Loucy (cell line): ENCODE measurements around the gene RPS15A.
"Not testable (repeated sequence)": the region's sequence is repeated elsewhere in the genome, so short reads cannot be mapped to it uniquely, and the experiment has no call there.

Experiments used
- EZH2phosphoT487 ChIP-seq: fragments of 200-600 bp; IDR thresholded peaks from 2 replicates; pipeline ENCODE4 v1.6.1; 2018; ENCODE audit warnings: antibody characterized with exemption, mild to moderate bottlenecking, moderate library complexity, borderline replicate concordance
- TF ChIP-seq, protein P1 (sequence below): fragments of 200-600 bp; sonication (generic); conservative IDR thresholded peaks from 2 replicates; pipeline ENCODE4 v1.5.1; 2014; ENCODE audit warnings: mild to moderate bottlenecking, antibody characterized with exemption, low read length

DNA sequence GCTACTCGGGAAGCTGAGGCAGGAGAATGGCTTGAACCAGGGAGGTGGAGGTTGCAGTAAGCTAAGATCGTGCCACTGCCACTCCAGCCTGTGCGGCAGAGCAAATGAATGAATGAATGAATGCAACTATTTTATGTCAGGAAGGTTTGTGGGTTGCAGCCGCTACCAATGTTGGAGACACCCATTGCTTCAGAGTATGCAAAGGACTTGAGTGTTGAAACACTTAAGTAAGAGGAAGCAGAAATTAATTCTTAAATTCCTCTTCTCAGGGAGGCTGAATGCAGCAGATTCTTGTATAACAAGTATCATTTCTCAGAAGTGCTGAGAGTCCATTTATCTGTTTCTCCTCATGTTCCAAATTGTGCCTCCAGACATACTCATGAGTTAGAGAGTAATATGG is 15.5 kb downstream of the RPS15A start:
- TF ChIP-seq, protein P1, sequence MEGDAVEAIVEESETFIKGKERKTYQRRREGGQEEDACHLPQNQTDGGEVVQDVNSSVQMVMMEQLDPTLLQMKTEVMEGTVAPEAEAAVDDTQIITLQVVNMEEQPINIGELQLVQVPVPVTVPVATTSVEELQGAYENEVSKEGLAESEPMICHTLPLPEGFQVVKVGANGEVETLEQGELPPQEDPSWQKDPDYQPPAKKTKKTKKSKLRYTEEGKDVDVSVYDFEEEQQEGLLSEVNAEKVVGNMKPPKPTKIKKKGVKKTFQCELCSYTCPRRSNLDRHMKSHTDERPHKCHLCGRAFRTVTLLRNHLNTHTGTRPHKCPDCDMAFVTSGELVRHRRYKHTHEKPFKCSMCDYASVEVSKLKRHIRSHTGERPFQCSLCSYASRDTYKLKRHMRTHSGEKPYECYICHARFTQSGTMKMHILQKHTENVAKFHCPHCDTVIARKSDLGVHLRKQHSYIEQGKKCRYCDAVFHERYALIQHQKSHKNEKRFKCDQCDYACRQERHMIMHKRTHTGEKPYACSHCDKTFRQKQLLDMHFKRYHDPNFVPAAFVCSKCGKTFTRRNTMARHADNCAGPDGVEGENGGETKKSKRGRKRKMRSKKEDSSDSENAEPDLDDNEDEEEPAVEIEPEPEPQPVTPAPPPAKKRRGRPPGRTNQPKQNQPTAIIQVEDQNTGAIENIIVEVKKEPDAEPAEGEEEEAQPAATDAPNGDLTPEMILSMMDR = not testable (repeated sequence)
- not testable (repeated sequence) for TF ChIP-seq EZH2phosphoT487
